C4-2B (cell line): Measurements from ENCODE around the gene CPLX4.

Experiments
- ZFX ChIP-seq: fragments of 450-650 bp; IDR thresholded peaks from 2 replicates; pipeline ENCODE4 v1.6.1; 2017
- TF ChIP-seq, protein P1 (sequence below): fragments of 450-650 bp; conservative IDR thresholded peaks from 2 replicates; pipeline ENCODE4 v1.5.1; 2017; ENCODE audit warnings: mild to moderate bottlenecking

DNA sequence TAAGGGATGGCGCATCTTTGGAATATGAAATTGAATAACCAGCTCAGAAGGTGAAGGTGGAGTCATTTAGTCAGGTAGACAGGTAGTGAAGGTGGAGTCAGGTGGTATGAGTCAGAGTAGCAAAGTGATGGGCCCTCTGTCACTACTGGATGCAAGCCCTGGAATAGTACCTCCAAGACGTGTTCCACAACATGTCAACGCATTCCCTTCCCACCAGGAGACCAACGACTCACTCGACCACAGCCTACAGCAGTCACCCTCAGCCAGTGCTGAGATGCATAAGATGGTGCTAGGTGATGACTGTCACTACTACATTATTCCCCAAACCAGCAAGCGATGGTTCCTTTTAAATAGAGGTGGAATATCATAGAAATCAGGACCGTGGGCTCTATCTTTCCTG lies 6.8 kb downstream of the CPLX4 start:
- TF ChIP-seq, protein P1, sequence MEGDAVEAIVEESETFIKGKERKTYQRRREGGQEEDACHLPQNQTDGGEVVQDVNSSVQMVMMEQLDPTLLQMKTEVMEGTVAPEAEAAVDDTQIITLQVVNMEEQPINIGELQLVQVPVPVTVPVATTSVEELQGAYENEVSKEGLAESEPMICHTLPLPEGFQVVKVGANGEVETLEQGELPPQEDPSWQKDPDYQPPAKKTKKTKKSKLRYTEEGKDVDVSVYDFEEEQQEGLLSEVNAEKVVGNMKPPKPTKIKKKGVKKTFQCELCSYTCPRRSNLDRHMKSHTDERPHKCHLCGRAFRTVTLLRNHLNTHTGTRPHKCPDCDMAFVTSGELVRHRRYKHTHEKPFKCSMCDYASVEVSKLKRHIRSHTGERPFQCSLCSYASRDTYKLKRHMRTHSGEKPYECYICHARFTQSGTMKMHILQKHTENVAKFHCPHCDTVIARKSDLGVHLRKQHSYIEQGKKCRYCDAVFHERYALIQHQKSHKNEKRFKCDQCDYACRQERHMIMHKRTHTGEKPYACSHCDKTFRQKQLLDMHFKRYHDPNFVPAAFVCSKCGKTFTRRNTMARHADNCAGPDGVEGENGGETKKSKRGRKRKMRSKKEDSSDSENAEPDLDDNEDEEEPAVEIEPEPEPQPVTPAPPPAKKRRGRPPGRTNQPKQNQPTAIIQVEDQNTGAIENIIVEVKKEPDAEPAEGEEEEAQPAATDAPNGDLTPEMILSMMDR = no peak
- TF ChIP-seq ZFX = no peak
